Activated CD8-positive, alpha-beta memory T cell treated with anti-CD3 and anti-CD28 coated beads, Interleukin-2, amount 50 U/mL, for 24 hours (primary cell): ENCODE data around the gene CACNG6.

Experiments
- DNase-seq: peaks from one replicate; pipeline ENCODE4 v3.0.0-alpha.2; 2020; ENCODE audit errors: extremely low read depth

The CACNG6 gene

DNA sequence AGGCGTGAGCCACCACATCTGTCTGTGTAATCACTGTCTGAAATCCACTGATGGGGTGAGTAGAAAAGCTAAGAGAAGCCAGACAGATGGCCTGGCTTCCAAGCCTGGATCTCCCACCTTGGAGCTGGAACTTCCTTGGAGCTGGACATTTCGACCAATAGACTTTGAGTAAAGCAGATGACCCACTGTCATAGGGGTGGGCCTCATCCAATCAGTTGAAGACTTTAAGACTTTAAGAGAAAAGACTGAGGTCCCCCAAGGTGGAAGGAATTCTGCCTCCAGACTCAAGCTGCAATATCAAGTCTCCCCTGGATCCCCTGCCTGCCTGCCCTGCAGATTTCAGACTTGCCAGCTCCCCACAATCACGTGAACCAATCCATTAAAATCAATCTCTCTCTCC lies 51.6 kb downstream of the CACNG6 start:
- DNase-seq: no peak

DNA sequence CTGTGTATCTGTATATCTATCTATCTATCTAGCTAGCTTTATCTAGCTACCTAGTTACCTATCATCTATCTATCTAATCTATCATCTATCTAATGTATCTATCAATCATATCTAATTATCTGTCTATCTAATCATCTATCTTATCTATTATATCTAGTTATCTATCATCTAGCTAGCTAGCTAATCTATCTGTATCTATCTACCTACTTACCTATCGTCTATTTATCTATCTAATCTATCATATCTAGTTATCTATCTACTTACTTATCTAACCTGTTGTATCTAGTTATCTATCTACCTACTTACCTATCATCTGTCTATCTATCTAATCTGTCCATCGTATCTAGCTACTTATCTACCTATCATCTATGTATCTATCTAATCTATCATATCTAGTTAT lies 54.3 kb downstream of the CACNG6 start:
- DNase-seq: no peak

DNA sequence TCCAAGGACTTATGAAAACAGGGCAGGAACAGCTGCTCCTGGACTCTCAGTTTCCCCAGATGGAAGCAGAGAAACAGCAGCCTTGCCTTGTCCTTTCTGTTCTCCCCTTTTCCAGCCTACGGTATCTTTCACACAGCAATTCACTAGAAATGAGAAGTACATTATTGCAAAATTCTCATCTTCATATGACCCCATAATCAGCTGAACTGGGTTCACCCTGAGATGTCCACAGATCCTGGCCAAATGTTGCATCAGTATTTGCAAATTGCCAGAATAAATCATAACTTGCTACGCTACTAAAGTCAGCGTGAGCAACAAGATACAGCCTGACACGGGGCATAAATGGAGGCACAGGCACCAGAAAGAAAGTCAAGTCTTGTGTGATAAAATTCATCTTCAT lies 56.2 kb downstream of the CACNG6 start:
- DNase-seq: no peak
